NB4 (cell line): ENCODE results near the gene CD14.

Experiments used
- POLR2A ChIP-seq: IDR thresholded peaks from 2 replicates; pipeline ENCODE4 v1.6.1; 2011; ENCODE audit warnings: mild to moderate bottlenecking; ENCODE audit not compliant: insufficient read length; ENCODE audit errors: extremely low read depth
- TF ChIP-seq, protein P1 (sequence below): IDR thresholded peaks from one replicate; pipeline ENCODE4 v1.5.1; 2012; ENCODE audit warnings: low read depth, low read length

GRCh38 chr5:140605879-140606278, 27.1 kb downstream of the CD14 start:
- no peak for TF ChIP-seq POLR2A
- TF ChIP-seq, protein P1, sequence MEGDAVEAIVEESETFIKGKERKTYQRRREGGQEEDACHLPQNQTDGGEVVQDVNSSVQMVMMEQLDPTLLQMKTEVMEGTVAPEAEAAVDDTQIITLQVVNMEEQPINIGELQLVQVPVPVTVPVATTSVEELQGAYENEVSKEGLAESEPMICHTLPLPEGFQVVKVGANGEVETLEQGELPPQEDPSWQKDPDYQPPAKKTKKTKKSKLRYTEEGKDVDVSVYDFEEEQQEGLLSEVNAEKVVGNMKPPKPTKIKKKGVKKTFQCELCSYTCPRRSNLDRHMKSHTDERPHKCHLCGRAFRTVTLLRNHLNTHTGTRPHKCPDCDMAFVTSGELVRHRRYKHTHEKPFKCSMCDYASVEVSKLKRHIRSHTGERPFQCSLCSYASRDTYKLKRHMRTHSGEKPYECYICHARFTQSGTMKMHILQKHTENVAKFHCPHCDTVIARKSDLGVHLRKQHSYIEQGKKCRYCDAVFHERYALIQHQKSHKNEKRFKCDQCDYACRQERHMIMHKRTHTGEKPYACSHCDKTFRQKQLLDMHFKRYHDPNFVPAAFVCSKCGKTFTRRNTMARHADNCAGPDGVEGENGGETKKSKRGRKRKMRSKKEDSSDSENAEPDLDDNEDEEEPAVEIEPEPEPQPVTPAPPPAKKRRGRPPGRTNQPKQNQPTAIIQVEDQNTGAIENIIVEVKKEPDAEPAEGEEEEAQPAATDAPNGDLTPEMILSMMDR = no peak
